Measurements from ENCODE around the gene CLTCL1.

CLTCL1 gene

DNA sequence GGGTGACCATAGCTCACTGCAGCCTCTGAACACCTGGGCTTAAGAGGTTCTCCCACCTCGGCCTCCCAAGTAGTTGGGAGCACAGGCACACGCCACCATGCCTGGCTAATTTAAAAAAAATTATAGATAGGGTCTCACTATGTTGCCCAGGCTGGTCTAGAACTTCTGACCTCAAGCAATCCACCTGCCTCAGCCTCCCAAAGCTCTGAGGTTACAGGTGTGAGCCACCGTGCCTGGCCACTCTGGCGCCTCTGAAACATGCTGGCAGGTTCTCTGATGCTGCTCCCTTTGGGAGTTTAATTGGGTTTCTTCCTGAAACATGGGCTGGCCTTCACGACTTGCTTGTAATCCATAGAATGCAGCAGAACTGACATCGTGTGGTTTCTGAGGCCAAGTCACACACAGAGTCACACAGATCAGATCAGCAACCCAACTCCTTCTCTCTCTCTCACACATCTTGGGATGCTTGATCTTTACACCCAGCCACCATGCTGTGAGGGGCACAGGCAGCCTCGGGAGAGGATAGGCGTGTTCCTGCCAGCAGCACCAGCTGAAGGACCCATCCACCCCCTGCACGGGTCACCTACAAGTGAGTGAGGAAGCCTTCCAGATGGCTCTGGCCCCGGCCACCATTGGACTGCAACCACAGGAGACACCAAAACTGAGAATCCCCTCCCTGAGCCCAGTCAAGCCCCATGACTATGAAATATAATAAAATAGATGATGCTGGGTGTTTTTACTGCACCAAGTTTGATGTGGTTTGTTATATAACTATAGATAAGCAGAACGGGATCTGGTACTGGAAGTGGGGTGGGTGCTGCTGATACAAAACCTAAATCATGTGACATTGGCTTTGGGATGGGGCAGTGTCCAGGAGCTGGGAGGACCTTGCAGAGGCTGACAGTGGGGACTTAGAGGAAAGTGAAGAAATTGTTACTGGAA lies 138.3 kb downstream of the CLTCL1 start:
- CTCF ChIA-PET, result interaction anchor here (0.8 to 4.1 kb wide), 2 partner anchors 8 to 26 kb away, joined by 3 to 39 read pairs; partner anchors contain the start of gene ESS2
- no peak for DNase-seq (ENCODE audit: extremely low spot score)
- POLR2A ChIA-PET, result no interaction called here
- TF ChIP-seq CTCF (IDR thresholded peaks at IDR 0.05; ENCODE audit: control extremely low read depth, extremely low read depth, low read depth, missing control alignments), result no peak

- ChIA-PET POLR2A (no interaction called here), CTCF (no interaction called here)
- no peak for TF ChIP-seq CTCF (IDR thresholded peaks at IDR 0.05; ENCODE audit: control extremely low read depth, extremely low read depth, low read depth, missing control alignments)
- no peak for DNase-seq (ENCODE audit: extremely low spot score)
Observed at GRCh38 chr22:19151329-19152191, 140.0 kb downstream of the CLTCL1 start.

- POLR2A ChIA-PET, result no interaction called here
- DNase-seq (ENCODE audit: extremely low spot score), result no peak
- no peak for TF ChIP-seq CTCF (IDR thresholded peaks at IDR 0.05; ENCODE audit: control extremely low read depth, extremely low read depth, low read depth, missing control alignments)
- CTCF ChIA-PET, result no interaction called here
Observed at GRCh38 chr22:19150482-19151328, 140.8 kb downstream of the CLTCL1 start.

- ChIA-PET CTCF (no interaction called here), POLR2A (no interaction called here)
- no peak for TF ChIP-seq CTCF (IDR thresholded peaks at IDR 0.05; ENCODE audit: control extremely low read depth, extremely low read depth, low read depth, missing control alignments)
- DNase-seq (ENCODE audit: extremely low spot score), result no peak
Observed at GRCh38 chr22:19149991-19150390, 141.5 kb downstream of the CLTCL1 start, which contains the start of gene GSC2. TSS of gene GSC2 (minus strand) at chr22:19150292. CDS start at chr22:19150283, 9 bp downstream.

DNA sequence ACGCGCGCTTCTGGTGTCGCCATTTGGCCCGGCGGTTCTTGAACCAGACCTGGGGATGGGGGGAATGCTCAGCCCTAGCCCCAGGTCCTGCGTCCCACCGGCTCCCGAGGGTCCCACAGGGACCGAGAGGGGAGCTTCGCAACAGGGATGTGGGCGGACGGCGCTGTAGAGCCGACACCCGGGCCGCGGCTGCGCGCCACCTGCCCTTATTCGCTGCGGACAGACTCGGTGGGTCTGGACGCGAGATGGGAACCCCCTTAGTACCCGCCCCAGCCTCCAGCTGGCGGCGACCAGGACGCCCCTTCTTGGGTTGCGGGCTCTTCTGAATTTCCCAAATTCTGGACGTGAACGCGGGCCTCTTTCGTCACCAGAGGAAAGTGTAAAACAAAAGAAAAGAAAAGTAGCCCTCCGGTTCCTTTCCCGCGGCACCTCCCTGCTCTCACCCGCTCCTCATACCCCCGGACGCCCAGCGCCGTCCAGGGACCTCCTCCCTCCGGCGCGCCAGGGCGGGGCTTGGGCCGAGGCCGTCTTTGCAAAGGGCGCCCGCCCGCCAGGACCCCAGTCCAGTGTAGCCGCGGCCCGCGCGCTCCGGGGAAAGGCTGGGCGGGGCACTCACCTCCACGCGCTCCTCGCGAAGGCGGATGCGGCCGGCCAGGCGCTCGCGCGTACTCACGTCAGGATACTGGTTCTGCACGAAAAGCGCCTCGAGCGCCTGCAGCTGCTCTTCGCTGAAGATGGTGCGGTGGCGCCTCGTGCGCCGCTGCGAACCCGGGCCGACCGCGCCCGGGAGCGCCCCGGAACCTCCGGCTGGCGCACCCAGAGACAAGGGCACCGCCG lies 142.3 kb downstream of the CLTCL1 start:
- POLR2A ChIA-PET, result no interaction called here
- no peak for DNase-seq (ENCODE audit: extremely low spot score)
- TF ChIP-seq CTCF (IDR thresholded peaks at IDR 0.05; ENCODE audit: control extremely low read depth, extremely low read depth, low read depth, missing control alignments), result no peak
- CTCF ChIA-PET, result interaction anchor here (0.7 to 0.9 kb wide), 3 partner anchors 18 to 481 kb away, joined by 3 to 4 read pairs (median 3); partner anchors contain the start of genes DGCR2 and TSSK2
